Mesenchymal stem cell (in vitro differentiated cells and primary cell): Measurements from ENCODE around the gene KCTD16.

Experiments used
- DNase-seq: peaks from one replicate; pipeline ENCODE4 v3.0.0-alpha.2; 2013
- H2AFZ ChIP-seq: one replicate; pipeline ENCODE4 v1.6.1; 2013; ENCODE audit warnings: low read depth, mild to moderate bottlenecking, control low read depth, inconsistent platforms, low read length, moderate library complexity
- H2AK5ac ChIP-seq: 2 replicates; pipeline ENCODE4 v1.6.1; 2013; ENCODE audit warnings: low read length, moderate library complexity, mild to moderate bottlenecking, inconsistent platforms; ENCODE audit not compliant: severe bottlenecking
- H2BK120ac ChIP-seq: one replicate; pipeline ENCODE4 v1.6.1; 2013; ENCODE audit warnings: low read depth, mild to moderate bottlenecking, inconsistent platforms, low read length, moderate library complexity
- H2BK12ac ChIP-seq, 2 experiments: one replicate each; pipeline ENCODE4 v1.6.1; 2013; ENCODE audit warnings: inconsistent platforms in 2 of 2, low read length in 2 of 2, mild to moderate bottlenecking in 2 of 2, moderate library complexity in 2 of 2, control low read depth in 1 of 2
- H2BK15ac ChIP-seq: one replicate; pipeline ENCODE4 v1.6.1; 2013; ENCODE audit warnings: mild to moderate bottlenecking, low read depth, inconsistent platforms; ENCODE audit not compliant: poor library complexity, severe bottlenecking
- H2BK5ac ChIP-seq: 2 replicates; pipeline ENCODE4 v1.6.1; 2013; ENCODE audit warnings: low read depth, mild to moderate bottlenecking, low read length, control low read depth, inconsistent platforms; ENCODE audit not compliant: poor library complexity, severe bottlenecking
- H3K14ac ChIP-seq, 2 experiments: one replicate each; pipeline ENCODE4 v1.6.1; 2013; ENCODE audit warnings: inconsistent platforms in 2 of 2, low read length in 2 of 2, control low read depth in 1 of 2, mild to moderate bottlenecking in 1 of 2, moderate library complexity in 1 of 2
- H3K18ac ChIP-seq, 2 experiments: one replicate each; pipeline ENCODE4 v1.6.1; 2013; ENCODE audit warnings: inconsistent platforms in 2 of 2, low read length in 2 of 2, control low read depth in 1 of 2, low read depth in 1 of 2, mild to moderate bottlenecking in 1 of 2
- H3K23ac ChIP-seq, 2 experiments: one replicate each; pipeline ENCODE4 v1.6.1; 2013; ENCODE audit warnings: inconsistent platforms in 2 of 2, low read length in 2 of 2, mild to moderate bottlenecking in 2 of 2, moderate library complexity in 2 of 2, control low read depth in 1 of 2
- H3K27ac ChIP-seq: 2 replicates; pipeline ENCODE4 v1.5.1; 2013; ENCODE audit warnings: mild to moderate bottlenecking, moderate library complexity, low read length, control low read depth, inconsistent platforms; ENCODE audit not compliant: poor library complexity, severe bottlenecking
- H3K27me3 ChIP-seq, 2 experiments: 2 replicates each; pipeline versions ENCODE4 v1.6.1 to v1.7.0; 2013; ENCODE audit warnings: low read length in 2 of 2, mild to moderate bottlenecking in 2 of 2, moderate library complexity in 2 of 2, control low read depth in 1 of 2, inconsistent platforms in 1 of 2; ENCODE audit not compliant: control insufficient read depth in 1 of 2, insufficient read depth in 1 of 2
- H3K36me3 ChIP-seq, 2 experiments: 2 replicates each; pipeline versions ENCODE4 v1.6.1 to v1.7.0; 2013; ENCODE audit warnings: low read length in 2 of 2, control low read depth in 1 of 2, inconsistent platforms in 1 of 2, low read depth in 1 of 2, mild to moderate bottlenecking in 1 of 2; ENCODE audit not compliant: insufficient read depth in 2 of 2, control insufficient read depth in 1 of 2
- H3K4ac ChIP-seq, 2 experiments: one replicate each; pipeline ENCODE4 v1.6.1; 2013; ENCODE audit warnings: inconsistent platforms in 2 of 2, low read length in 2 of 2, mild to moderate bottlenecking in 2 of 2, moderate library complexity in 2 of 2, control low read depth in 1 of 2, low read depth in 1 of 2
- H3K4me1 ChIP-seq: 2 replicates; pipeline ENCODE4 v1.6.1; 2013; ENCODE audit warnings: low read depth, low read length, control low read depth; ENCODE audit not compliant: control insufficient read depth, insufficient read depth
- H3K4me2 ChIP-seq: 2 replicates; pipeline ENCODE4 v1.6.1; 2013; ENCODE audit warnings: low read length, mild to moderate bottlenecking, inconsistent platforms; ENCODE audit not compliant: poor library complexity, severe bottlenecking
- H3K4me3 ChIP-seq, 2 experiments: 2 replicates each; pipeline versions ENCODE4 v1.5.1 to v1.7.0; 2013; ENCODE audit warnings: low read length in 2 of 2, mild to moderate bottlenecking in 2 of 2, control low read depth in 1 of 2, low read depth in 1 of 2; ENCODE audit not compliant: insufficient read depth in 1 of 2
- H3K79me1 ChIP-seq: replicated peaks from 2 replicates; pipeline ENCODE4 v1.6.1; 2013; ENCODE audit warnings: mild to moderate bottlenecking, control low read depth, low read length, inconsistent platforms; ENCODE audit not compliant: poor library complexity, severe bottlenecking
- H3K9ac ChIP-seq: 2 replicates; pipeline ENCODE4 v1.7.0; 2013; ENCODE audit warnings: mild to moderate bottlenecking, low read length, moderate library complexity
- H3K9me3 ChIP-seq: 2 replicates; pipeline ENCODE4 v1.7.0; 2013; ENCODE audit warnings: mild to moderate bottlenecking, low read length; ENCODE audit not compliant: control insufficient read depth
- H4K8ac ChIP-seq: one replicate; pipeline ENCODE4 v1.6.1; 2013; ENCODE audit warnings: inconsistent platforms, mild to moderate bottlenecking, low read length, moderate library complexity
- H4K91ac ChIP-seq: one replicate; pipeline ENCODE4 v1.6.1; 2013; ENCODE audit warnings: mild to moderate bottlenecking, low read length, inconsistent platforms
- WGBS: methylation state at CpG from one replicate; pipeline ENCODE4 v1.1.7; 2013; ENCODE audit warnings: mixed read lengths; 5-methylcytosine and 5-hydroxymethylcytosine counted together

KCTD16 gene

GRCh38 chr5:144198386-144198785 is 27.7 kb downstream of the KCTD16 start:
- Histone ChIP-seq H2AK5ac (no peak overlapping the region), H3K4ac (no peak overlapping the region), H2BK12ac (peak overlapping the region in 1 of 2 experiments; percentile 62), H3K18ac (no peak overlapping the region), H3K4me1 (peaks cover 2% of the 10 kb centered on the region), H3K27me3 (no peaks in the 10 kb centered on the region), H3K23ac (no peak overlapping the region), H3K9me3 (no peaks in the 10 kb centered on the region), H2BK120ac (no peak overlapping the region), H2BK15ac (no peak overlapping the region), H3K79me1 (no peaks in the 10 kb centered on the region), H3K4me2 (no peak overlapping the region), H3K36me3 (no peaks in the 10 kb centered on the region), H4K91ac (no peak overlapping the region), H3K14ac (no peak overlapping the region), H4K8ac (no peak overlapping the region), H3K4me3 (no peak overlapping the region), H2BK5ac (no peak overlapping the region), H2AFZ (no peak overlapping the region), H3K27ac (peak overlapping the region; percentile 8), H3K9ac (peak overlapping the region; percentile 7)
- DNase-seq, result peak; percentile 54
- WGBS, result no CpG with 5 or more reads among the region's 3 CpGs

- H2AFZ ChIP-seq, result no peak overlapping the region
- WGBS, result 51% methylated on average over 4 of the region's 5 CpGs
- H3K4me3 ChIP-seq, result peak overlapping the region in 1 of 2 experiments; percentile 32
- H3K4me1 ChIP-seq, result peaks cover 5% of the 10 kb centered on the region
- H2AK5ac ChIP-seq, result no peak overlapping the region
- no peak overlapping the region for H3K4ac ChIP-seq
- no peaks in the 10 kb centered on the region for H3K36me3 ChIP-seq
- peak overlapping the region; percentile 58 for H3K9ac ChIP-seq
- no peaks in the 10 kb centered on the region for H3K79me1 ChIP-seq
- no peaks in the 10 kb centered on the region for H3K9me3 ChIP-seq
- H2BK15ac ChIP-seq, result no peak overlapping the region
- H2BK5ac ChIP-seq, result no peak overlapping the region
- no peak overlapping the region for H2BK12ac ChIP-seq
- H2BK120ac ChIP-seq, result no peak overlapping the region
- DNase-seq, result peak; percentile 38
- peaks cover 0 to 5% of the 10 kb centered on the region in 2 experiments for H3K27me3 ChIP-seq
- H3K18ac ChIP-seq, result no peak overlapping the region
- H3K27ac ChIP-seq, result no peak overlapping the region
- no peak overlapping the region for H4K8ac ChIP-seq
- H3K4me2 ChIP-seq, result no peak overlapping the region
- no peak overlapping the region for H3K14ac ChIP-seq
- H4K91ac ChIP-seq, result no peak overlapping the region
- no peak overlapping the region for H3K23ac ChIP-seq
Measured at GRCh38 chr5:144201588-144201987, 30.9 kb downstream of the KCTD16 start.

GRCh38 chr5:144202072-144202471 is 31.4 kb downstream of the KCTD16 start:
- no peaks in the 10 kb centered on the region for H3K9me3 ChIP-seq
- no peak overlapping the region for H4K8ac ChIP-seq
- no peak overlapping the region for H3K4me2 ChIP-seq
- H4K91ac ChIP-seq, result no peak overlapping the region
- peak overlapping the region in 1 of 2 experiments; percentile 32 for H3K4me3 ChIP-seq
- peaks cover 4% of the 10 kb centered on the region for H3K4me1 ChIP-seq
- no peak overlapping the region for H3K14ac ChIP-seq
- H3K4ac ChIP-seq, result peak overlapping the region in 1 of 2 experiments; percentile 63
- H3K9ac ChIP-seq, result peak overlapping the region; percentile 58
- WGBS, result 55% methylated on average over 6 of the region's 10 CpGs
- H3K18ac ChIP-seq, result no peak overlapping the region
- H3K36me3 ChIP-seq, result no peaks in the 10 kb centered on the region
- no peak overlapping the region for H2BK5ac ChIP-seq
- peak overlapping the region; percentile 2 for H2AK5ac ChIP-seq
- H2BK12ac ChIP-seq, result no peak overlapping the region
- peak; percentile 18 for DNase-seq
- no peak overlapping the region for H3K27ac ChIP-seq
- no peak overlapping the region for H2AFZ ChIP-seq
- H3K79me1 ChIP-seq, result no peaks in the 10 kb centered on the region
- peaks cover 0 to 10% of the 10 kb centered on the region in 2 experiments for H3K27me3 ChIP-seq
- no peak overlapping the region for H3K23ac ChIP-seq
- H2BK120ac ChIP-seq, result no peak overlapping the region
- H2BK15ac ChIP-seq, result no peak overlapping the region

- no CpG with 5 or more reads among the region's 1 CpG for WGBS
- H3K36me3 ChIP-seq, result no peaks in the 10 kb centered on the region
- H3K23ac ChIP-seq, result no peak overlapping the region
Measured at GRCh38 chr5:144202726-144203125, 32.1 kb downstream of the KCTD16 start.

More at GRCh38 chr5:144202726-144203125, 32.1 kb downstream of the KCTD16 start:
- Histone ChIP-seq H4K91ac (no peak overlapping the region), H2BK12ac (no peak overlapping the region), H2BK120ac (no peak overlapping the region), H3K4me2 (no peak overlapping the region), H2AK5ac (no peak overlapping the region), H2AFZ (no peak overlapping the region), H4K8ac (no peak overlapping the region), H3K4me1 (peaks cover 4% of the 10 kb centered on the region), H3K27ac (no peak overlapping the region), H2BK15ac (no peak overlapping the region), H2BK5ac (no peak overlapping the region), H3K9ac (no peak overlapping the region), H3K4ac (no peak overlapping the region), H3K18ac (no peak overlapping the region), H3K9me3 (no peaks in the 10 kb centered on the region), H3K4me3 (no peak overlapping the region), H3K14ac (no peak overlapping the region), H3K79me1 (no peaks in the 10 kb centered on the region), H3K27me3 (peaks cover 0 to 15% of the 10 kb centered on the region in 2 experiments)
- no peak for DNase-seq
